Measurements from ENCODE around the gene TMEFF1.

Gene TMEFF1

GRCh38 chr9:100626949-100627348 is 154.0 kb downstream of the TMEFF1 start:
- no peak for DNase-seq

All from NCI-H524 treated with DMSO at 0.1 percent for 48 hours (cell line).